T-helper 22 cell (primary cell): Measurements from ENCODE around the gene TRIM52.
"Not testable (repeated sequence)": the region's sequence is repeated elsewhere in the genome, so short reads cannot be mapped to it uniquely, and the experiment has no call there.

Source experiments
- DNase-seq: peaks from one replicate; pipeline ENCODE4 v3.0.0-alpha.2; 2020; ENCODE audit warnings: low read depth

The TRIM52 gene

DNA sequence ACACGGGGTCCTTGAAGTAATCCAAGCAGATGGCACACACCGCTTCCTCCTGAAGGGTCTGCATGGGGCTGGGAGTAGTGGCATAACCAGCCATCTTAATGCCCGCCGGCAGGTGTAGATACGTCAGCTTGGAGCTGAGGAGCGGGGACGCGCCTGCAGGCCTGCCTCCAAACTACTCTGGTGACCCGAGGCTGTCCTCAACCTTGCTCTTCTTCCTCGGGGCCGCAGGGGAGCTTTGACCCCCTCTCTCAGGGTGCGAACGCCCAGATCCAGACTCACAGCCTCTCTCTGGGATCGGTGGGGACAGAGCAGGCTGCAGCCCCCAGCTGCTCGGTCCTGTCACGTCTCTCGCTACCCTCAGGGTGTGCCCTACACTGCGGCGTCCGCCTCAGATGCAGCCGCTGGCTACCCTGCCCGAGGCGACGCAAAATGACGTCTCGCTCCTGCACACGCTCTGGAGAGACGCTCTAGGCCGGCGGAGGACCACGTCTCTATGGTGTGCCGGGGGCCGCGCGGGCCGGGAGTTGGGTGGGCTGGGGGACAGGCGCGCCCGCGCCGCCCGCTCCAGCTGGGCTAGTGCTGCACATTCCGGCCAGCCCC lies at the start of gene TRIM52:
Gene TRIM52 (minus strand): TSS at position 424 of the 600 bp plus-strand sequence. CDS start 330 bp downstream, at position 94.
- DNase-seq = peak; percentile 88

DNA sequence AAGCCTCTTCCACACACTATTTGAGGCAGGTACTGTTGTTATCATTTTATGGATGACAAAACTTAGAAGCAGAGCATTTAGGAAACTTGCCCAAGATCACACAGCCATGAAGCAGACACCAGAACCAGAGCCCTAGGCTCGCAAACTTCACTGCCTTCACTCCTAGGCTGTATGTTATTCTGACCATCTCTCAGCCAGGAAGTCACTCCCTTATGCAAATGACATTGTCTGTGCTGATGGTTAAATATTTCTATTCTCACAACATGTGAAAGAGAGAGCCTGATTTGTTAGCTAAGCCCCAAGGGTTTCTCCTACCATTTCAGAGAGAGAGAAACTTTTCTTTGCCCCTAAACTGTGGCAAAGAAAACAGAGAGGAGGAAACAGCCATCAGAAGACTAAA lies 26.4 kb upstream of the TRIM52 start:
- DNase-seq = not testable (repeated sequence)

DNA sequence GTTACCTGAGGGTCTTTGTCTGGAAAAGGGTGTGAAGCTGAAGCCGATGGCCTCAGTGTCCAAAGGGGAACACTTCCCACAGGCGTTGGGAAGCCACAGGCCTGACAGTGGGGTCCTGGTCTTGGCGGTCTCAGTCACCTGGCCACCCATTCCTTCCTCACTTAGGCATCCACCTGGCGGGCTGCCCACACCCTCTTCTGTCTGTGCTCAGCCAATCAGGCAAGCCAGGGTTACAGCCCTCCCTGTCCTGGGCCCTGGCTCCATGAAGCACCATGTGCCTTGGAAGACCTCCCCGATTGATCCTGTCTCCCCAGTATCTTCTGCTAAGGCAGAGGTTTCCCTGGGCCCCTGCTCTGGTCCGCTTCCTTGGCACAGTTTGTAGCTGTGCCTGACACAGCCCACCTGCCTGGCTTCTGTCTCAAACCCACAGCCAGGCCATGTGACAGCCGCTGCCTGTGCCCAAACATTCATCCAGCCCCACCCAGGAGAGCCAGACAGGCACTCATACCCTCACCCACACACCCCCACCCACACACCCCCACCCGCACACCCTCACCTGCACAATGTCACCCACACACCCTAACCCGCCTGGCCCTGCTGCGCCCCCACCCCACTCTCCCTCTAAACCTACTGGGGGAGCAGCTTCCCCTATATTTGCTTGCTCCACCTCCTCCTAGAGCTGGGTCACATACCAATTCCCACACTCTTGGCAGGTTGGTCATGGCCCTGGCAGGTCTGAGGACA lies 25.2 kb upstream of the TRIM52 start:
- not testable (repeated sequence) for DNase-seq

DNA sequence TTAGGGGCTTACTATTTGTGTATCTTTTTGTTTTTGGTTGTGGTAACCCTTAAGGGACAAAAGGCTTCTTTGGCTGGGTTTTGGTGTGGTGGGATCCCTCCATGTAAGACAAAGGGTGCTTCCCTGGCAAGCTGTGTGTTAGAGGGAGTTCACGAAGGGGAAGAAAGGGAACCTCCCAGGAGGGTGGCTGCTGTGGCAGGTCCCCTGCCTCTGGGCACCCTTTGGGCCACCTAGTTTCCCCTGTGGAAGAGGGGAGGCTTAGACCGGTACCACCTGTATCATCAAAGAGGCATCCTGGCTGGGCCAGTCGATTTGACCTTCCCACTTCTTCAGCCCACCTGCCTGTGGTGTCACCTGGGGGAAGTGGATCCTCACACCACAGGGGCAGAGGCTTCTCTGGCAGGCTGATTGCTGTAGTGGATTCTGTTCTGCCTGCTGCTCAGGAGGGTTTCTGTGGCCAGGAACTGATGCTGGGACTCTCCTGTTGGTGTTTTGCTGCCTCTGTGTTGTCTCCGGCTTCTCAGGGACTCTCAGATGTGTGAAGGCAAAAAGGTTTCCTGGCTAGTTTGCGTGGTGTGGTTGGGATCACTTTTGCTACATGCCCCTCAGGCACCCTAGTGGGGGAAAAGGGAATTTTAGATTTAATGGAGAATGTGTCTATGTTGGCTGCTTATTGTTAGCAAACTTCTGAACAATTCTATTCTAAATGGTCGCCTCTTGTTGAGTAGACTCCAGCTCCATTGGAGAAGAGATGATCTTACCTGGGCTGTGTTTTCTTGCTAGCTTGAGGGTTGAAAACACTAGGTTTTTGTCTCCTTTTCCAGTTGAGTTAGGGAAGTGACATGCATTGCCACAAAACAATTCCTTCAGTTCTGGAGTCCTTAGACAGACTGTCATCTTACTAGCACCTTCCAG lies 23.2 kb upstream of the TRIM52 start:
- not testable (repeated sequence) for DNase-seq

DNA sequence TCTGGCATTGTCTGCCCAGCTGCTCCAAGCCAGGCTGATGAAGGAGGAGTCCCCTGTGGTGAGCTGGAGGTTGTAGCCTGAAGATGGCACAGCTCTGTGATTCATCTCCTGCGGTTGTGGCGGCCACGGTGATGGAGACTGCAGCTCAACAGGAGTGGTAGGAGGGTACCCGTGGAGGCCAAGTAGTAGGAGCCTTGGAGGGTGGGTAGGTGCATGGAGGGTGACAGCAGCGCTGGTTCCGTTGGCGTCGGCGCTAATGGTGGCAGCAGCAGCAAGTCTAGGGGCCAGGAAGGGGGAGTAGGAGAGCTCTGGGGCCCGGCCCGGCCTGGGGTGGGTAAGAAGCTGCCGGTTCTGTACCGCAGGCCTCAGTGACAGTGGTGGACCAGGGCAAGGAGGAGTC lies 22.4 kb upstream of the TRIM52 start:
- DNase-seq = no peak

DNA sequence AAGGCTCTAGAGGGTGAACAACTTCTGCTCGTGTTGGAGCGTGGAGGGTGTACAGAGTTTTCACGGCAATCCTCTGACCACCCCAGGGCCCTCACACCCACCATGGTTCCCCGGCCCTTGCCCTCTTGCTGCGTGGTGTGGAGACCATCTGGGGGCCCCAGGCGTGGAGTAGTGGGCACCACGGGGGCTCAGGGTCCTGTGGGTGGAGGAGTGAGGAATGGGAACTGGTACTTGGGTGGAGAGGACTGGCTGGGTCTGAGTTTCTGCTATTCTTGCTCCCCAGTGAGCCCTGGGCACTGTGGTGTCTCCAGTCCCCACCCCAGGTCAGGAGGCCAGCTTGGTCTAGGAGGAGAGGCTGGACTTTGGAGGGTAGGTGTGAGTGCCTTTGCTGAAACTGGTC lies 21.9 kb upstream of the TRIM52 start:
- no peak for DNase-seq

DNA sequence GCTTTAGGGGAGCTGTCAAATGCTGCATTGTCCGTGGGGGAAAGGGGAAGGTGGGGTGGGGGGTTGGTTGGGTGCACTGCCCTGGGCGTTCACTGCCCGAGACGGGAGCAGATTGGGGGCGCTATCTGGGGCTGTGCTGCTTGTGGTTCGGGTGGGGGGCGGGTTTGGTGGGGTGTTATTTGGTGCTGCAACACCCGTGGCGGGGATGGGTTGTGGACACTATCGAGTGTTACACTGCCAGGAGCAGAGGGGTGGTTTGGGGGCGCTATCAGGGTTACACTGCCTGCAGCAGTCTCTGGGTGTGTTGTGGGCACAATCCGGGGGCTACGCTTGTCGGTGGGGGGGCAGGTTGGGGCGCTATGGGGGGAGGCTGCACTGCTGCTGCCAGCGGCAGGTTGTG lies 21.5 kb upstream of the TRIM52 start:
- not testable (repeated sequence) for DNase-seq

DNA sequence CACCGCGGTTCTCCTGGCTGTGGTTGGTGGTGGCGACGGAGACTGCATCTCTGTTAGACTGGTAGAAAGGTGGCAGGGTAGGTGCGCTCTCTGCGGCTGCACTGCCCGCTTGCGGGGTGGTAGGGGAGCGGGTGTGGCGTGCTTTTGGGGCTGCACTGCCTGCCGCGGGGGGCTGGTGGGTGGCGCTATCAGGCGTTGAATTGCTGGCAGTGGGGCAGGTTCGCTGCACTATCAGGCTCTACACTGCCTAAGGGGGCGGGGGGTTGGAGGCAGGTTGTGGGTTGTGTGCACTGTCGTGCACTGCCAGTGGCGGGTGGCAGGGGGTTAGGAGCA lies 21.0 kb upstream of the TRIM52 start:
- no peak for DNase-seq

DNA sequence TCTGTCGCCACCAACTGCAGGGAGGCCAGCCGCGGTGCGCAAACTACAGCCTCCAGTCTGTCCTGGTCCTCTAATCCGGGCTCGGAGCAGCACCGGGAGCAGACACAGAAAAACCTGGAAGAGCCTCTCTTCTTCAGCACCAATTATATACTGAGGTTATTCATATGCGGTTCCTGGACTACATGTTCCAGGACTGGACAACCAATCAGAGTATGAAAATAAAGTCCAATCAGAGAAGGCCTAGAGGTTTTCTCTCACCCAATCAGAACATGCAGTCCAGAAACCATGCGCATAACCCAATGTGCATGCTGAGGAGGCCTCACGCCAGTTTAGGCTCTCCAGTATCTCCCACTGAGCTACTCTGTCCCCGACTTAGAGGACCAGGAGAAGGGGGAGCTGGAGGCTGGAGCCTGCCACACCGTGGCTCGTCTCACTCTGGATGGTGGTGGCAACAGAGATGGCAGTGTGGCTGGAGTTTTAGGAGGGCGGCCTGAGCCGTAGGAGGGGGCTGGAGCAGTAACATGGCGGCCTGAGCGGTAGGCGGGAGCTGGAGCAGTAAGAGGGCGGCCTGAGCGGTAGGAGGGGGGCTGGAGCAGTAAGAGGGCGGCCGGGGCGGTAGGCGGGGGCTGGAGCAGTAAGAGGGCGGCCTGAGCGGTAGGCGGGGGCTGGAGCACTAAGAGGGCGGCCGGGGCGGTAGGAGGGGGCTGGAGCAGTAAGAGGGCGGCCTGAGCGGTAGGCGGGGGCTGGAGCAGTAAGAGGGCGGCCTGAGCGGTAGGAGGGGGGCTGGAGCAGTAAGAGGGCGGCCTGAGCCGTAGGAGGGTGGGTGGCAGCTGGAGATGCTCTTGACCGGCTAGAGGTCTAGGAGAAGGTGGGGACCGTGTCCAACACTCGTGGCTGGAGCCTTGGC lies 20.4 kb upstream of the TRIM52 start:
- no peak for DNase-seq

DNA sequence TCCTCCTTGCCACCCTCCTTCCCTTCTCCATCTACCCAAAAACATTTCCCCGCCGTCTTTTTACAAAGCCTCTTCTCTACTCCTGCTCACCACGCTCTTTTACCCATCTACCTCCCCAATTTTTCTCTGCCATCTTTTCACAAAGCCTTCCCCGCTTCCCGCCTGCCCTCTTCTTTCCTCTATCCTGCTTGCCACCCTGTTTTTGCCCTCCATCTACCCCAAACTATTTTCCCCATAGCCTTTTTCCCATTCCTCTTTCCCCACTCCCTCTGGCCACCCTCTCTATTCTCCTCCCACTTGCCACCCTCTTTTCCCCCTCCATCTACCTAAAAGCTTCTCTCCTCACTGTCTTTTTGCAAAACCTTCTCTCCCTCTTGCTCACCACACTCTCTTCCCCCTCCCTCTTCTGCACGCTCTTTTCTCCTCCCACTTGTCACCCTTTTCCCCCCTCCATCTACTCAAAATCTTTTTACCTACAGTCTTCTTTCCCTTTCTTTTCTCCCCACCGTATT lies 19.4 kb upstream of the TRIM52 start:
- no peak for DNase-seq

DNA sequence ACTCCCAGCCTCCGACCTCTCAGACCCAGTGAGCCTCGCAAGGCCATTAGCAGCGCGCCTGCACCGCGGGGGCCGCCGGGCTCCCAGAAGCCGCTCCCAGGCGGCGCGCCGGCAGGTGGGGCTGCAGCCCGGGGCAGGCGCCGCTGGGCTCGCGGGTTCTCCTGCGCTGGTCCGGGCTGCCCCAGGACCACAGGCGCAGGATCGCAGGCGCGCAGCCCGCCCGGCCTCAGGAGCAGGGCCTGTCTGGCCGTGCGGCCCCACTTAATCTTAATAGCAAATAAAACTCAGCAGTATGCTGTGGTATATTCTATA lies 12.4 kb upstream of the TRIM52 start:
- DNase-seq = not testable (repeated sequence)

DNA sequence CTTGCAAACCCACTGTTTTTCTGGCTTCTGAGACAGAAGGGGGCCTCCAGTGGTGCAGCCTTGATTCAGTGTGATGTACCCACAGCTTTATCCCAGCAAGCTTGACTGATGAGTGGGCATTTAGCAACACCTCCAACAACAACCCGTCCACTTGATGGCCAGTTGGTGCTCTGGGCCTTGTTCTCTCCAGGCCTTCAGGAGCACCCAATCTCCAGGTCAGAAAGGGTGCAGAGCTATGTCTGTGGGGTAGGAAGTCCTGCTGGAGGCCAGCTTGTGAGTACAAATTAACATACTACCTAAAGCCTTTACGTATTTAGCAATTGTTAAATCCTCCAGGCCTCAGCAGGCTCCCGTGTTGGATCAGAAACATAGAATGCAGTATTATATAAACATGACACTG lies 10.1 kb upstream of the TRIM52 start:
- no peak for DNase-seq

DNA sequence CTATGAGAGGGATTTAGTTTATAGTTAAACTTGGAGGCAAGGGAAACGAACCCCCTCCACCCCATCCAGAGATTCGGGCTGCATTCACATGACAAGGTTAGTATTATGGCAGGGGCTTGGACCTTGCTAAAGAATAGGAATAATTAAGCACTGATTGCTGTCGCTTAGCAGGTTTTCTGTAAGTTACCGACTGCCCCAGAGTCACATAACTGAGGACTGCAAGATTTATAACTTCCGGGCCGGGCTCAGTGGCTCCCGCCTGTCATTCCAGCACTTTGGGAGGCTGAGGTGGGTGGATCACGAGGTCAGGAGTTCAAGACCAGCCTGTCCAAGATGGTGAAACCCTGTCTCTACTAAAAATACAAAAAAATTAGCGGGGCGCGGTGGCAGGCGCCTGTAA lies 7.0 kb upstream of the TRIM52 start:
- DNase-seq = not testable (repeated sequence)

DNA sequence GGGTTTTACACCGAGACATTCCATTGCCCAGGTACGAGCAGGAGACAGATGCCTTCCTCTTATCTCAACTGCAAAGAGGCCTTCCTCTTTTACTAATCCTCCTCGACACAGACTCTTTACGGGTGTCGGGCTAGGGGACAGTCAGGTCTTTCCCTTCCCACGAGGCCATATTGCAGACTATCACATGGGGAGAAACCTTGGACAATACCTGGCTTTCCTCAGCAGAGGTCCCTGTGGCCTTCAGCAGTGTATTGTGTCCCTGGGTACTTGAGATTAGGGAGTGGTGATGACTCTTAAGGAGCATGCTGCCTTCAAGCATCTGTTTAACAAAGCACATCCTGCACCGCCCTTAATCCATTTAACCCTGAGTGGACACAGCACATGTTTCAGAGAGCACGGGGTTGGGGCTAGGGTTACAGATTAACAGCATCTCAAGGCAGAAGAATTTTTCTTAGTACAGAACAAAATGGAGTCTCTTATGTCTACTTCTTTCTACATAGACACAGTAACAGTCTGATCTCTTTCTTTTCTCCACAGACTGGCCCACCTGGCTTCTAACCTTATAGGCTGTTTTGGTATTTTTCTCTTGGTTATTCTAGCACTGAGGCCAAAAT lies 6.5 kb upstream of the TRIM52 start:
- DNase-seq = not testable (repeated sequence)

DNA sequence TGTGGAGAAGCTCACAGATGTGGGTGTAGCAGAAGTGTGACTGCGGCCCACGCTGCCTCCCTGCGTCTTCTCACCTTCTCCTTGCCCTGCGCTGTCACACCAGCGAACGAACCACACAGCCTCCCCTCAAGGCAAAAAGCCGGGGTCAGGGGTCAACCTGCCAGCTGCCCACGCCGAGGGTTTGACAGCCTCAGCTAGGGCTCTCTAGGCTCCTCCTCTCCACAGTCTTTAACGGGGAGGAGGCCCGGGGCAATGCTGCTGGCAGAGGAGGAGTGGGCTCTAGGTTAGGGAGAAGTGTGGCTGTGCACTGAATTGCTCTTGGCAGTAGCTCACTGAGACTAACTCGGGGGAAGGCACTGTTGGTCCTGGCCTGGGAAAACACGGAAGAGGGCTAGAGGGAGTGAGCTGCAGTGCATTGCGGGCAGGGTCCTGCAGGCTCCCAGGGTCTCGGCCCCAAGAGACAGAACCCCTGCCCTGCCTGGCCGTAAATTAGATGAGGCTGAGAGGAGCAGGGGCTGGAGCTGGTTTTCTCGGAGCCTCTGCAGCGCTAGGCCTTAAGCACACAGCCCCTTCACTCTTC lies 4.2 kb upstream of the TRIM52 start:
- DNase-seq = no peak

DNA sequence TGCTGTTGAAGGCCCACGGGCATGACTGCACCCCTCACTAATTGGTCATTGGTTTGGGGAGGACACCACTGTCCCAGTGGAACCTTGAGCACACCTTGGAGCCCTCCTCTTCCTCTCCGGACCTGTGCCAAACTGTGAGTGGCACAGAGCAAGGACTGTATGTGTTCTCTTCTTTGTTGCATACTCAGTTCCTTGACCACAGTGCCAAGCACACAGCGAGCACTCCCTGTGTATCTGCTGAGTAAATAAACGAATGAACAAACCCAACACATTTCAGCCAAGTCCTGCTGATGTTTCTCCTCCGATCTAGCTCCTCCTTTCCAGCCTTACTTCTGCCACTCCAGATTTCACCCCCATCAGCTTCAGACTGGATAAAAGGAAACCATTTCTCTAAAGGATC lies 2.7 kb upstream of the TRIM52 start:
- DNase-seq = no peak

DNA sequence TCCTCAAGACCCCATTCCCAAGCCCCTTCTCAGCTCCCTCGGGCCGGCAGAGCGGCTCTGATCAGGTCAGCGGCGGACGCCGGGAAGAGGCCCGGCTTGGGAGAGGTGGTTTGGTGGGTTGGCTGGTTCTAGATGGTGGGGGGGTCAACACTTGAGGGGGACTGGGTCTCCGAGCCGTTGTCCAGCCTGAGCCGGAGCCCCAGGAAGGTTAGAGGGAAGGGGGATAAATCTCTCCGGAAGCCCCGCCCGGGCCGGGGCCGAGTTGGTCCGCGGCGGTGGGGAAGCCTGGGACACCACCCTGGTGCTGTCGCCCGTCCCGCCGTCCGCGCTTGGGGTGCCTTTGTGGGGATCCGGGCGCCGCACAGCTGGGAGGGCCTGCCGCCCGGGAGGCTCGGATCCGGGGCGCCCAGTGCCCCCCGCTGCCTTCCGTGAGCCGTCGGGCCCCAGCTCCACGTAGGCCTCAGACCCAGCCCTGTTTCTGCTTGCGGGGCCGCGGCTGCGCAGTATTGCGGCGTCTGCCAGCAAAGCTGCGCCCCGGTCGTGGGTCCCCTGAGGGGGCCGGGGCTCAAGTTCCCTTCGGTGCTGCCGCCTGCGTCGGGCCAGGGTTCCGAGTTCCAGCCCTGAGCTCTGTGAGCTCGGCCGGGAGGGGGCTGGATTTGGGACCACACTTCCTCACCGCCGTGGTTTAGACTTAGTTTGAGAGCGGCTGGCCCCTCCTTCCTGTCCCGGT lies 542 bp upstream of the TRIM52 start:
- DNase-seq = no peak

DNA sequence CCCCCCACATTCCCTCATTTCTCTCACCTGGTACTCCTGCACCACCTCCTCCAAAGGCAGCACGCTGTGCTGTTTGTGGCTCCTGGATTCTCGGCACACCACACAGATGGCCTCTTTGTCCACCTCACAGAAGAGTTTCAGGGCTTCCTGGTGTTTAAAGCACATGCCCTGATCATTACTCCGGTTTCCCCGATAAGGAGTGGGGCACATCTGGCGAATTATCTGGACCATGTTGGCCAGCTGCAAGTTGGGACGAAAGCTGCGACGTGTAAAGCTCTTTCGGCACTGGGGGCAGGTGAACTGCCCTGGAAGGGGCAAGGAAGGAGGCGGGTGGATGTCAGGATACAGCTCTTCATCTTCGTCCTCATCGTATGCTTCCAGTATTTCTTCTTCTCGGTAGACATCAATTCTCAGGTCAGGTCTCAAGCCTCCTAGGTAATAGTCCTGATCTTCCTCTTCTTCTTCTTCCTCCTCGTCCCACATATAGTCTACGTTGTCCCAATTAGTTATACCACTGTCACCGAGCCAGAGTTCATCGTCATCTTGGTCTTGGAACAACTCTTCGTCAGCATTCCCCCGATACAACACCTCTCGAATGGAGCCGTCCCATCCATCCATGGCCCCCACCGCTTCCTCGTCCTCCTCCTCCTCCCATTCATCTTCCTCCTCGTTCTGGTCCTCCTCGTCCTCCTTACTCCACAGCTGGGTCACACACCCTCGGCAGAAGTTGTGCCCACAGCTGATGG lies 796 bp downstream of the TRIM52 start:
- no peak for DNase-seq

DNA sequence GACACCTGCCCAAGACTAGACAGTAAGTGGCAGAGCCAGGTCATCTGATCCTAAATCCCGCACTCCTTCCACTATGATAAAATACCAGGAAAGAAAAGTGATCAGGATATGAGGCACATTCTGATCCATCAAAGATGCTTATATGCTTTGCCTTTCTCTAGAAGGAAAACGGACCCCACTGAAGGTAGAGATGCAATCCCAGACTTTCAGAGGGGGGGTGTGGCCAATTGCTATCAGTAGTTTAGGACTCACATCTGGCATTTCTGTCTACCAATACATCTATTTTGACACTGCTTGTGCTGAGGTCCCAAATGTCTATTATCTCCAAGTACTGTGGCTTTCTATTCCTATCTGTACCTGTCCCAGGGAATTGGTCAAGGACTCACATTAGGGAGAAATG lies 1.7 kb downstream of the TRIM52 start:
- DNase-seq = no peak

DNA sequence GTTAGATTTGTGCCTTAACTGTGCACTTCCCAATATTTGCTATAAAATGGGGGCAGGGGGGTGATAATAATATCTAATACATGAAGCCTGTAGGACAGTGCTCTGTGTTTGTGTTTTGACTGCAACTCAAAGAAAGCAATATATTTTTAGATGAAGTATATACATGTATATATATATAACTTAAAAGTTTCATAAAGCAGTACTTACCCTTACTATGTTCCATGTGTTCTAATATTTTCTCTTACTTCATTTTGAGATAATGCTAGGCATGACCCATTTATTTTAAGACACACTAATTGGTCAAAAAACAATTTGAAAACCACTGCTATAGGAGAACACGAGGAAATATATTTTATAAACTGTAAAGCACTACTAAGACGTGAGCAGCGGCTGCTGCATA lies 2.4 kb downstream of the TRIM52 start:
- no peak for DNase-seq
